ENCODE data around the gene MPEG1.

The MPEG1 gene

GRCh38 chr11:59193587-59194130 lies 19.1 kb downstream of the MPEG1 start:
- H2AFZ ChIP-seq (ENCODE audit: low read length), result no peak overlapping the region
- H3K36me3 ChIP-seq (replicated peaks; ENCODE audit: insufficient read depth, low read length), result no peaks in the 10 kb centered on the region
- no peak overlapping the region for H3K4me3 ChIP-seq (ENCODE audit: low read length)
- H3K27ac ChIP-seq (ENCODE audit: low read length), result no peak overlapping the region
- H4K20me1 ChIP-seq (ENCODE audit: insufficient read depth, low read length), result no peaks in the 10 kb centered on the region
- no peaks in the 10 kb centered on the region for H3K27me3 ChIP-seq (replicated peaks; ENCODE audit: insufficient read depth, low read length)
- H3K9me3 ChIP-seq (replicated peaks; ENCODE audit: insufficient read depth, low read length), result no peaks in the 10 kb centered on the region
- H3K9ac ChIP-seq (ENCODE audit: low read length), result no peak overlapping the region
- H3K4me2 ChIP-seq (ENCODE audit: low read depth, low read length), result no peak overlapping the region
- TF ChIP-seq EZH2phosphoT487 (IDR thresholded peaks at IDR 0.05; ENCODE audit: low read length) (no peak), EZH2 (optimal IDR thresholded peaks at IDR 0.05; ENCODE audit: low read depth, low read length) (no peak), CTCF (IDR thresholded peaks at IDR 0.05; ENCODE audit: low read length) (no peak)
- H3K4me1 ChIP-seq (ENCODE audit: low read length), result no peaks in the 10 kb centered on the region
- H3F3A ChIP-seq (ENCODE audit: insufficient read depth, low read length), result no peaks in the 10 kb centered on the region
- H3K79me2 ChIP-seq (ENCODE audit: low read length), result no peaks in the 10 kb centered on the region
- no peak for DNase-seq
- H3K9me2 ChIP-seq (replicated peaks; ENCODE audit: insufficient read depth, low read length), result no peaks in the 10 kb centered on the region

- Histone ChIP-seq H3K9me3 (replicated peaks; ENCODE audit: insufficient read depth, low read length) (no peaks in the 10 kb centered on the region), H3K4me2 (ENCODE audit: low read depth, low read length) (no peak overlapping the region), H3K9me2 (replicated peaks; ENCODE audit: insufficient read depth, low read length) (no peaks in the 10 kb centered on the region), H3K27ac (ENCODE audit: low read length) (no peak overlapping the region), H2AFZ (ENCODE audit: low read length) (no peak overlapping the region), H3K27me3 (replicated peaks; ENCODE audit: insufficient read depth, low read length) (no peaks in the 10 kb centered on the region), H3K4me3 (ENCODE audit: low read length) (no peak overlapping the region), H3K4me1 (ENCODE audit: low read length) (no peaks in the 10 kb centered on the region), H3K36me3 (replicated peaks; ENCODE audit: insufficient read depth, low read length) (no peaks in the 10 kb centered on the region), H3K79me2 (ENCODE audit: low read length) (no peaks in the 10 kb centered on the region), H4K20me1 (ENCODE audit: insufficient read depth, low read length) (no peaks in the 10 kb centered on the region), H3F3A (ENCODE audit: insufficient read depth, low read length) (no peaks in the 10 kb centered on the region), H3K9ac (ENCODE audit: low read length) (no peak overlapping the region)
- DNase-seq, result no peak
- no peak for TF ChIP-seq EZH2phosphoT487 (IDR thresholded peaks at IDR 0.05; ENCODE audit: low read length)
- no peak for TF ChIP-seq EZH2 (optimal IDR thresholded peaks at IDR 0.05; ENCODE audit: low read depth, low read length)
- TF ChIP-seq CTCF (IDR thresholded peaks at IDR 0.05; ENCODE audit: low read length), result no peak
Measured at GRCh38 chr11:59192446-59193020, 20.2 kb downstream of the MPEG1 start.

GRCh38 chr11:59191890-59192289 lies 20.8 kb downstream of the MPEG1 start:
- DNase-seq, result no peak
- Histone ChIP-seq H3K79me2 (ENCODE audit: low read length) (no peaks in the 10 kb centered on the region), H3K4me2 (ENCODE audit: low read depth, low read length) (no peak overlapping the region), H3F3A (ENCODE audit: insufficient read depth, low read length) (no peaks in the 10 kb centered on the region), H3K27me3 (replicated peaks; ENCODE audit: insufficient read depth, low read length) (no peaks in the 10 kb centered on the region), H2AFZ (ENCODE audit: low read length) (no peak overlapping the region), H4K20me1 (ENCODE audit: insufficient read depth, low read length) (no peaks in the 10 kb centered on the region), H3K27ac (ENCODE audit: low read length) (no peak overlapping the region), H3K9ac (ENCODE audit: low read length) (no peak overlapping the region), H3K9me3 (replicated peaks; ENCODE audit: insufficient read depth, low read length) (no peaks in the 10 kb centered on the region), H3K4me3 (ENCODE audit: low read length) (no peak overlapping the region), H3K9me2 (replicated peaks; ENCODE audit: insufficient read depth, low read length) (no peaks in the 10 kb centered on the region), H3K36me3 (replicated peaks; ENCODE audit: insufficient read depth, low read length) (no peaks in the 10 kb centered on the region), H3K4me1 (ENCODE audit: low read length) (no peaks in the 10 kb centered on the region)
- TF ChIP-seq CTCF (IDR thresholded peaks at IDR 0.05; ENCODE audit: low read length) (no peak), EZH2 (optimal IDR thresholded peaks at IDR 0.05; ENCODE audit: low read depth, low read length) (no peak), EZH2phosphoT487 (IDR thresholded peaks at IDR 0.05; ENCODE audit: low read length) (no peak)

Measured in MM.1S (cell line).